Loucy (cell line): Measurements from ENCODE around the gene BCL2L2.

Experiments used
- H2AFZ ChIP-seq: fragments of 200-600 bp; sonication (generic); 2 replicates; pipeline ENCODE4 v1.6.0; 2016; ENCODE audit warnings: antibody characterized with exemption, mild to moderate bottlenecking, low read length, moderate library complexity
- H3F3A ChIP-seq: fragments of 200-600 bp; 2 replicates; pipeline ENCODE4 v1.6.0; 2016; ENCODE audit warnings: antibody characterized with exemption, low read depth, mild to moderate bottlenecking
- H3K27me3 ChIP-seq: fragments of 200-600 bp; sonication (generic); 2 replicates; pipeline ENCODE4 v1.6.1; 2014; ENCODE audit warnings: low read length, mild to moderate bottlenecking; ENCODE audit not compliant: insufficient read depth, poor library complexity, severe bottlenecking
- H3K36me3 ChIP-seq: fragments of 200-600 bp; sonication (generic); 2 replicates; pipeline ENCODE4 v1.6.1; 2016; ENCODE audit warnings: low read length; ENCODE audit not compliant: insufficient read depth
- H3K4me1 ChIP-seq: fragments of 200-600 bp; sonication (generic); 2 replicates; pipeline ENCODE4 v1.5.1; 2014; ENCODE audit warnings: low read length, mild to moderate bottlenecking; ENCODE audit not compliant: insufficient read depth, poor library complexity, severe bottlenecking
- H3K4me2 ChIP-seq: fragments of 200-600 bp; sonication (generic); 2 replicates; pipeline ENCODE4 v1.6.0; 2014; ENCODE audit warnings: antibody characterized with exemption, low read length, low read depth, mild to moderate bottlenecking; ENCODE audit not compliant: poor library complexity, severe bottlenecking
- H3K4me3 ChIP-seq: fragments of 200-600 bp; sonication (generic); 2 replicates; pipeline ENCODE4 v1.5.1; 2014; ENCODE audit warnings: low read length, mild to moderate bottlenecking, mixed read lengths; ENCODE audit not compliant: poor library complexity, severe bottlenecking
- H3K79me2 ChIP-seq: fragments of 200-600 bp; sonication (generic); 2 replicates; pipeline ENCODE4 v1.6.1; 2014; ENCODE audit warnings: low read length; ENCODE audit not compliant: insufficient read depth
- H3K9ac ChIP-seq: fragments of 200-600 bp; sonication (generic); 2 replicates; pipeline ENCODE4 v1.6.0; 2014; ENCODE audit warnings: mild to moderate bottlenecking, low read depth, low read length, moderate library complexity; ENCODE audit not compliant: poor library complexity, severe bottlenecking
- H3K9me2 ChIP-seq: fragments of 200-600 bp; sonication (generic); replicated peaks from 2 replicates; pipeline ENCODE4 v1.6.1; 2016; ENCODE audit warnings: low read depth, low read length, mixed read lengths
- H3K9me3 ChIP-seq: fragments of 200-600 bp; sonication (generic); 2 replicates; pipeline ENCODE4 v1.6.1; 2014; ENCODE audit warnings: mild to moderate bottlenecking, antibody characterized with exemption, low read length, low read depth; ENCODE audit not compliant: insufficient read depth
- H4K20me1 ChIP-seq: fragments of 200-600 bp; sonication (generic); 2 replicates; pipeline ENCODE4 v1.6.0; 2014; ENCODE audit warnings: antibody characterized with exemption, low read length, mild to moderate bottlenecking; ENCODE audit not compliant: insufficient read depth, poor library complexity, severe bottlenecking
- CTCF ChIP-seq: fragments of 200-600 bp; sonication (generic); conservative IDR thresholded peaks from 2 replicates; pipeline ENCODE4 v1.5.1; 2014; ENCODE audit warnings: mild to moderate bottlenecking, antibody characterized with exemption, low read length
- EZH2phosphoT487 ChIP-seq: fragments of 200-600 bp; IDR thresholded peaks from 2 replicates; pipeline ENCODE4 v1.6.1; 2018; ENCODE audit warnings: antibody characterized with exemption, mild to moderate bottlenecking, moderate library complexity, borderline replicate concordance

BCL2L2 gene

GRCh38 chr14:23286020-23286901, 20.4 kb upstream of the BCL2L2 start, which contains the start of gene HOMEZ:
HOMEZ (minus strand) TSS chr14:23286132; CDS start chr14:23285952, 180 bp downstream.
- Histone ChIP-seq H3K9me3 (no peaks in the 10 kb centered on the region), H3K9me2 (no peaks in the 10 kb centered on the region), H3F3A (no peaks in the 10 kb centered on the region; the same call in 1 of the 2 replicates), H3K4me3 (peak within 1 kb of the TSS; percentile 97), H2AFZ (peak within 1 kb of the TSS; percentile 99), H3K27me3 (no peaks in the 10 kb centered on the region), H3K79me2 (peaks cover 28% of the 10 kb centered on the region; the same call in 1 of the 2 replicates), H3K4me2 (peak within 1 kb of the TSS; percentile 91), H4K20me1 (no peaks in the 10 kb centered on the region), H3K36me3 (no peaks in the 10 kb centered on the region), H3K9ac (peak within 1 kb of the TSS; percentile 92), H3K4me1 (peaks cover 24% of the 10 kb centered on the region)
- TF ChIP-seq EZH2phosphoT487, result no peak
- no peak for TF ChIP-seq CTCF

GRCh38 chr14:23286902-23287479, 19.6 kb upstream of the BCL2L2 start:
- no peaks in the 10 kb centered on the region for H3K9me3 ChIP-seq
- H3K4me3 ChIP-seq, result peak overlapping the region; percentile 97
- H3K36me3 ChIP-seq, result no peaks in the 10 kb centered on the region
- H3K4me1 ChIP-seq, result peaks cover 24% of the 10 kb centered on the region
- H3K79me2 ChIP-seq, result peaks cover 28% of the 10 kb centered on the region; the same call in 1 of the 2 replicates
- no peaks in the 10 kb centered on the region for H3K27me3 ChIP-seq
- H3F3A ChIP-seq, result no peaks in the 10 kb centered on the region
- no peak for TF ChIP-seq CTCF
- no peak for TF ChIP-seq EZH2phosphoT487
- no peaks in the 10 kb centered on the region for H3K9me2 ChIP-seq
- no peaks in the 10 kb centered on the region for H4K20me1 ChIP-seq
- peak overlapping the region; percentile 99; the same call in 1 of the 2 replicates for H2AFZ ChIP-seq
- peak overlapping the region; percentile 92 for H3K9ac ChIP-seq
- H3K4me2 ChIP-seq, result peak overlapping the region; percentile 91

- Histone ChIP-seq H3K9ac (no peak overlapping the region), H3F3A (no peaks in the 10 kb centered on the region), H2AFZ (no peak overlapping the region), H3K36me3 (peaks cover 13% of the 10 kb centered on the region; the same call in 1 of the 2 replicates), H3K4me2 (no peak overlapping the region), H3K4me3 (no peak overlapping the region), H3K9me2 (no peaks in the 10 kb centered on the region), H3K79me2 (peaks cover 18% of the 10 kb centered on the region), H3K27me3 (no peaks in the 10 kb centered on the region), H3K9me3 (no peaks in the 10 kb centered on the region), H3K4me1 (peaks cover 5% of the 10 kb centered on the region), H4K20me1 (peaks cover 7% of the 10 kb centered on the region)
- TF ChIP-seq EZH2phosphoT487 (no peak), CTCF (peak; percentile 91)
Measured at GRCh38 chr14:23294734-23295561, 11.7 kb upstream of the BCL2L2 start.
